Activated CD4-positive, CD25-positive, alpha-beta regulatory T cell (primary cell): ENCODE data around the gene MALL.
"Not testable (repeated sequence)": the region's sequence is repeated elsewhere in the genome, so short reads cannot be mapped to it uniquely, and the experiment has no call there.

Experiments
- DNase-seq, 4 experiments: peaks; one replicate each; lab custom pipeline; 2025; lab: John Stamatoyannopoulos, UW

Gene MALL

DNA sequence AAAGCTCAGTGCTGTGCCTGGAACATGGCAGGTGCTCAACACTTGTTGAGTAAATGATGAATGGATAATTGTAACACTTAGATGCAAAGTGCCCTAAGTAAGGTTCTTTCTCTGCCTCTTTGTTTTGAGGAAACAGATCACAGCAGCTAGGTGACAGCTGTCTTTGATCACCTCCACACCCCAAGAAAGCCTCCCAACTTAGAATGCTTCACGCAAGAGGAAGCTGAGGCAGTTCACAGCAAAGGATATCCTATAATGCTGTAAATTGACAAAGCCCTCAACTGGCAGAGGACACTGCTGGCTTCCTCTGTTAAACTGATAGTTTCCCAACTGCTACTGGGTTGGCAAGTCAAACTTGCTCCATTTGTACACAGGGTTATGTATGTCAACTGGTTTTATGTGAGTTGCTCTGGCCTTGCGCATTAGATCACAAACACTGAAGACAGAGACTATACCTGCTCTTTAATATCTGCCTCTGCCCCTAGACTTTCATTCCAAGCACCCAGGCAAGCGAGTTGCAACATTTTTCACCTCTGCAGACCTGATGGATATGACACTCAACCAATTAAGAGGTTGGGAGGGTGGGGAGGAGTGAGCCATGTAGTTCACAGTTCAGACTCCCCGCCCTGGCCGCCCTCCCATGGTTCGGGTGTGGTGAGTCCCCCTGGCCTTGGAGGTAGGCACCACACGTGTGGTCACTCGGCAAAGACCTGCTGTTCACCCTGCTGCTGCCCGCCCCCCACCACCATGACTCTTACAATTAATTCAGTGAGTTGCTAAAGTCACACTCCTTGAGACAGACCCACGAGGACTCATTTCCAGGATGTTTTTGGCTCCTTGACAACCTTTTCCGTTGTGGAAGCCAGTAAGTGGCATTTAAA is 4.8 kb upstream of the MALL start:
- no peak for DNase-seq

- no peak for DNase-seq
Measured at GRCh38 chr2:110116033-110116710, 550 bp upstream of the MALL start.

DNA sequence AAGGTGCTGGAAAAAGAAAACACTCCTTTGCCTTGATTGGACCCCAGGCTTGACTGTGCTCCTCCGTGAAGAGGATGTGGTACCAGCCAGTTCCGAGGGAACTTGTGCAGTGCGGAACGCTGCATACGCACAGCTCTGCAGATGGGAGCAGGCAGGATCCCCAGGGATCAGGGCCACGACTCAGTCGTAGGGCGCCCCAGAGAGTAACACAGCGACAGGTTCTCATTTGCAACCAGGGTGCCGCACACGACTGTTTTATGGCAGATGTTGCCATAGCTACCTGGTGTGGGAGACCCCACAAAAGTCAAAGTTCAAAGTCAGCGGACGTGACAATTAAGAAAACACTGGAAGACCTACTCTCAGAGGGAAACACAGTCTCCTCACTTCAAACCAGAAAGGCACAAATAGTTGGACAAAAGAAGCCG is 779 bp downstream of the MALL start:
- DNase-seq = no peak

- no peak for DNase-seq
Measured at GRCh38 chr2:110113961-110114591, 1.5 kb downstream of the MALL start.

DNA sequence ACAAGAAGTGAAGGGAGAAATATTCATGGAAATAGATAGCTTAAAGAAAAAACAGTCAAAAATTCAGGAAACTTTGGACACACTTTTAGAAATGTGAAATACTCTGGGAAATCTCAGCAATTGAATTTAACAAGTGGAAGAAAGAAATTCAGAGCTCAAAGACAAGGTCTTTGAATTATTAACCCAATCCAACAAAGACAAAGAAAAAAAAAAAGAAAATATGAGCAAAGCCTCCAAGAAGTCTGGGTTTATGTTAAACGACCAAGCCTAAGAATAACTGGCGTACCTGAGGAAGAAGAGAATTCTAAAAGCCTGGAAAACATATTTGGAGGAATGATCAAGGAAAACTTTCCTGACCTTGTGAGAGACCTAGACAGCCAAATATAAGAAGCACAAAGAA is 7.3 kb downstream of the MALL start:
- not testable (repeated sequence) for DNase-seq

DNA sequence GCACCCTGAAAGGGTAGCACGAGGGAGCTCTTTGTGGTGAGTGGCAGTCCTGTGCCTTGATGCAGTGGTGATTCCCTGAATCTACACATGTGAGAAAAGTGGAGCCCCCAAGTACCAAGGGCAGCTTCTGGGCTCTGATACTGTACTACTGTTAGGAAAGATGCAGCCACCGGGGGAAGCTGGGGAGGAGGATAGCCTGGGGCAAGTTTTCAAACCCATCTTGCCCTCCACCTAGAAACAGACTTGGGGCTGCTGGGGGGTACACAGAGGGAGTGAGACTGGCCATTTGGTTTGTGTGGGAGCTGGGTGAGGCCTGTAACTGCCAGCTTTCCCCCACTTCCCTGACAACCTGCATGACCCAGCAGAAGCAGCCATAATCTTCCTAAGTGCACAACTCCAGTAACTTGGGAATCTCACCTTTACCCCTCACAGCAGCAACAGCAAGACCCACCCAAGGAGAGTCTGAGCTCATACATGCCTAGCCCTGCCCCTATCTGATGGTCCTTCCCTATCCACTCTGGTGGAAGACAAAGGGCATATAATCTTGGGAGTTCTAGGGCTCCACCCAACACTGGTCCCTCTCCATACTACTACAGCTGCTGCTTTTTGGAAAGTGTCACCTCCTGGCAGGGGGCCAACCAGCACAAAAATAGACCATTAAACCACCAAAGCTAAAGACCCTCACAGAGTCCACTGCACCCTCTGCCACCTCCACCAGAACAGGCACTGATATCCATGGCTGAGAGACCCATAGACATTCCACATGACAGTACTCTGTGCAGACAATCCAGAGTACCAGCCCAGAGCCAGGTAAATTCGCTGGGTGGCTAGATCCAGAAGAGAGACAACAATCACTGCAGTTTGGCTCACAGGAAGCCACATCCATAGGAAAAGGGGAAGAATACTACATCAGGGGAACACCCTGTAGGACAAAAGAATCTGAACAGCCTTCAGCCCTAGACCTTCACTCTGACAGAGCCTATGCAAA is 8.2 kb downstream of the MALL start:
- no peak for DNase-seq

DNA sequence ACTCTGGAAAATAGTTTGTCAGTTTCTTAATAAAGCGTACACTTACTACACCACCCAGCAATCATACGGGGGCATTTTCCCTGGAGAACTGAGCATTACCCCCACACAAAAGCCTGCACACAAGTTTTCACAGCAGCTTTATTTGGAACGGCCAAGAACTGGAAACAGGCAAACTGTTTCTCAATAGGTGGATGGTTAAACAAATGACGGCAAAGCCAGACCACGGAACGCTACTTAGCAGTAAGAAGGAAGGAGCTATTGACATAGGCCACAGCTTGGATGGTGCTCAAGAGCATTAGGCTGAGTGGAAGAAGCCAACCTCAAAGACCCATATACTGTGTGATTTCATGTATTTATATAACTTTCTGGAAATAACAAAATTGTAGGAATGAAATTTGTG is 9.0 kb downstream of the MALL start:
- DNase-seq = no peak

DNA sequence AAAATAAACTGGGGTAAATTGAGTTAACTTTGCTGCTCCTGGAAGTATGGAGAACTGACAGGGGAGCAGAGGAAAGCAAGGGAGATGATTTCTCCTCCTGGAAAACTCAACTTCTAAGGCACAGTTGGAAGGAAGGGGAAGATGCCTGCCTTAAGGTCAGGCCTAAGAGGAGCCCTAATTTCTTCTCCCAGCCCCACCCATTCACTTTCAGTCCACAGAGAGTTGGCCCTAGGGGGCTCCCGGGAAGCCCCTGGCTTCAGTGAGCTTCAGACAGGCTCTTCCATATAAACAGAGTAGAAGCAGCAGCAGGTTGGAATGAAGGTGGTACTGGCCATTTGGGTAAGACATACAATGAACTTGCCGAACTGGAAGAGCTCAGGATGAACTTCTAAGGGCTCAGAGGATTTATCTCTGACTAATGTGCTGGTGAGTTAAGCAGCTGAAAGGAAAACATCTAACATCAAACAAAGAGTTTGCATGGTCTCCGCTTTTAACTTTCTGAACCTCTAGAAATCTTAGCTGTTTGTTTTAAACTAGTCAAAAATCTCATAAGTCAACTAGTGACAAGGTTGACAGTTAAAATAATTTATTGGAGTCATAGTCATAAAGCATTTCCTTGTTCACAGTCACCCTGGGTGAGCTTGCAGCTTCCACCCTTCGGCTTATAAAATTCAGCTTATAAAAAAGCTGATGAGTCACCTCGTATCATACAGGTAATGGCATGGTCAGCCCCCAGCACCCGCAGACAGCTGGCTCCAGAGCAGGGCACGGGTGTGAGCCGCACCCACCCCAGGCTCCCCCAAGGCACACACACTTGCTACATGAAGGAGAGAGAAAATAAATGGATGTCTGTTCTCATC is 9.8 kb downstream of the MALL start:
- no peak for DNase-seq

GRCh38 chr2:110105183-110105582 is 10.4 kb downstream of the MALL start:
- DNase-seq = no peak

DNA sequence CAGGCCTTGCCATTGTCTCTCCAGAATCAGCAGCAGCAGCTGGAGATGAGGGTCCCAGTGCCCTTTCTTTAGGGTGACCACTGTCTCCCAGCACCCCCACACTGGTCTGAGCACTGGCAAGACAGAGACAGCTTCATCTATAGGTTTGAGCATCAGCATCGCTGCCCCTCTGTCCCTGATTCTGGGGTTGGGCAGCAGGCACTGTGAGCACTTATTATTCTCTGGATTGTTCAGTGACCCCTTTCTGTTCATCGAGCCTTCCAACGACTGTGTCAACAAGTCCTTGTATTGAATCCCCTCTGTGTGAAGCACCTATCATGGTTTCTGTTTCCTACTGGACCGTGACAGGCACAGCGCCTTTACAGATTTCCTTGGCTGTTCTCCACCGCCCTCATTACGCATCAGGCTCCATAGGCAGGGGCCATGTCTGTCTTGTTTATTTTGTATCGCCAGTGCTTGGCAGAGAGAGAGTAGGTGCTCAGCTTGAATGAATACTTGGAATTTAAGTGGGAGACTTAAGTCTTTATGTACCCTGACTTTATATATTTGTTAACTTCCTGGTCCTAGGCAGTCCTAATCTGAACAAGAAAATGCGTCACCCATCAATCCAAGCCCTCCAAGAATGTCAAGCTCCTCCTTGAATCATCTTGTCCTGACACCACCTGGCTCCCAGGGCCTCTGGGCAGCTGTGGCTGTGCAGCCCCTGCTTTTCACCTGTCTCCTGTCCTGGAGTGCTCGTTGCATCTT is 11.4 kb downstream of the MALL start:
- DNase-seq = no peak

GRCh38 chr2:110103061-110103961 is 12.3 kb downstream of the MALL start:
- no peak for DNase-seq

DNA sequence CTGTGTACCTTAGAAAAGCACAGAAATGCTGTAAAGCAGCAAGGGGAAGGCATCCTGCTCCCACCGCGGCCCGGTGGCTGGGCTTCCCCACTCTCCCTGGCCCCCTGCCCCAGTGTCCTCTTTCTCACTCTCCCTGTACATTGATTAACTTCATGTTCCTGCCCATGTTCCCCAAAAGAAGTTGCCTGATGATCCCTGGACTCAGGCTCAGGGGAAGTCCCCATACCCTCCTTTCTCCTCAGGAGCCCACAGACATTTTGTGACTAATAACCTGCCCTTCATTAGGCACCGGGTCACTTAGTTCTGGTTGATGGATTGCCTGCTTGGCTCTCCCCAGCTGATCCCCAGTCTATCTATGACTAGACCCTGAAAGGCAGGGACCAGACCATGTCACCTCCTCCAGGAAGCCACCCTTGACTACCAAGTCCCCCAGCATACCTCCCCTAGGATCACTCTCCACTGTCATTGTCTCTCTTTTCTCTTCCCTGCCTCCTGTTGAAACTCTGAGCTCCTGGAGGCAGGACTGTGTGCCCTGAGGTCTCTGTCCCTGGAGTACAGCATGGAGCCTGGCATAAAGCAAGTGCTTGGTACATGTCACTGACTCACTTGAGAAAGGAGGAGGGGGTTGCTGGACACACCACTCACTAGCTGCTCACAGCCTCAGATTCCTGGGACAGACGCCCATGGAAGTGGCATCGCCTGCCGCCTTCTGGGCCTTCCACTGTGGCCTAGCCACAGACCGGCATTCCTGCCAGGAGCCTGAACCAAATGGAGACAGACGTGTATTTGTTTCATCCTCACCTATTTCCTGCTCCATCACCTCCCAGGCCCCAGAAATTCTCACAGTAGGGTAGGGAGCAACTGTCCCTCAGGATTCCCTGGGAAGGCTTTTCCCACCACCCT is 13.5 kb downstream of the MALL start:
- DNase-seq = no peak

GRCh38 chr2:110101280-110101844 is 14.3 kb downstream of the MALL start:
- DNase-seq = no peak

GRCh38 chr2:110100880-110101279 is 14.7 kb downstream of the MALL start:
- not testable (repeated sequence) for DNase-seq

GRCh38 chr2:110100480-110100879 is 15.1 kb downstream of the MALL start:
- no peak for DNase-seq

GRCh38 chr2:110099471-110100225 is 16.0 kb downstream of the MALL start:
- no peak for DNase-seq

DNA sequence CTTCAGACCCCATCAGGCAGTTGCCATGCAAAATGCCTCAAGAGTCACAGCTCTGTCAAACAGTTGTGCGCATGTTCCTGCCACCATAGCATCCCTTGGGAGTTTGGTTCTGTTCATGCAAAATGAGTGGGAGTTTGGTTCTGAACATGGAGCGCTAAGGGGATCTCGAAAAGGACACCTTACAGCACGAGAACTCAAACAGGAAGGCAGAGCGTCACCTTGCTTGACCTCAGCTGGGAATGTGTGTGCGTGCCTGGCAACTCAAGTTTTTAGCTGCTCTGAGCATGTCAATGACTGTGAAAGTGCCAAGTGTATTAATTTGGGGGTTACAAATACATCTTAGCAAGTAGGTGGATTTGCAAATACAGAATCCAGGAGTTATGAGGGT is 16.6 kb downstream of the MALL start:
- DNase-seq = no peak
